Hepatocyte (in vitro differentiated cells): ENCODE measurements around the gene ZNF341. TPM values are rescaled to one million over a fixed set of nuclear protein-coding genes. Genes with fewer than 3 reads are reported as not detected.

ENCODE experiments used
- DNase-seq: peaks from one replicate; pipeline ENCODE4 v3.0.0-alpha.2; 2016; ENCODE audit warnings: low spot score
- H2AFZ ChIP-seq: fragments of 200-600 bp; sonication (generic); 2 replicates; pipeline ENCODE4 v1.6.0; 2016; ENCODE audit warnings: antibody characterized with exemption, mild to moderate bottlenecking
- H3K27ac ChIP-seq: fragments of 200-600 bp; sonication (generic); 2 replicates; pipeline ENCODE4 v1.5.1; 2016; ENCODE audit warnings: mild to moderate bottlenecking
- H3K27me3 ChIP-seq: fragments of 200-600 bp; sonication (generic); 2 replicates; pipeline ENCODE4 v1.6.1; 2016
- H3K36me3 ChIP-seq: fragments of 200-600 bp; sonication (generic); replicated peaks from 2 replicates; pipeline ENCODE4 v1.5.1; 2016; ENCODE audit warnings: low read depth; ENCODE audit not compliant: insufficient read depth
- H3K4me1 ChIP-seq: fragments of 200-600 bp; sonication (generic); 2 replicates; pipeline ENCODE4 v1.5.1; 2016; ENCODE audit warnings: mild to moderate bottlenecking, moderate library complexity; ENCODE audit not compliant: insufficient read depth
- H3K4me2 ChIP-seq: fragments of 200-600 bp; sonication (generic); 2 replicates; pipeline ENCODE4 v1.6.0; 2016
- H3K4me3 ChIP-seq: fragments of 200-600 bp; sonication (generic); 2 replicates; pipeline ENCODE4 v1.5.1; 2016; ENCODE audit warnings: mild to moderate bottlenecking
- H3K79me2 ChIP-seq: fragments of 200-600 bp; sonication (generic); 2 replicates; pipeline ENCODE4 v1.6.0; 2017; ENCODE audit warnings: mild to moderate bottlenecking
- H3K9me2 ChIP-seq: fragments of 200-600 bp; sonication (generic); replicated peaks from 2 replicates; pipeline ENCODE4 v1.6.0; 2017; ENCODE audit warnings: mild to moderate bottlenecking; ENCODE audit not compliant: insufficient read depth
- H3K9me3 ChIP-seq: fragments of 200-600 bp; sonication (generic); 2 replicates; pipeline ENCODE4 v1.5.1; 2016; ENCODE audit warnings: low read depth, mild to moderate bottlenecking
- H4K20me1 ChIP-seq: fragments of 200-600 bp; sonication (generic); 2 replicates; pipeline ENCODE4 v1.6.0; 2016; ENCODE audit warnings: mild to moderate bottlenecking; ENCODE audit not compliant: insufficient read depth, poor library complexity, severe bottlenecking
- CTCF ChIP-seq: fragments of 200-600 bp; sonication (generic); IDR thresholded peaks from 2 replicates; pipeline ENCODE4 v1.5.1; 2016; ENCODE audit warnings: antibody characterized with exemption, mild to moderate bottlenecking; ENCODE audit not compliant: poor library complexity
- EZH2 ChIP-seq: fragments of 200-600 bp; sonication (generic); IDR thresholded peaks from 2 replicates; pipeline ENCODE4 v1.6.1; 2016; ENCODE audit warnings: antibody characterized with exemption, mild to moderate bottlenecking, borderline replicate concordance
- EZH2phosphoT487 ChIP-seq: fragments of 200-600 bp; sonication (generic); IDR thresholded peaks from one replicate; pipeline ENCODE4 v1.6.1; 2018; ENCODE audit warnings: antibody characterized with exemption, mild to moderate bottlenecking, low read depth, moderate library complexity; ENCODE audit not compliant: unreplicated experiment, severe bottlenecking
- WGBS: methylation state at CpG from one replicate; pipeline ENCODE4 v1.1.6; 2016; ENCODE audit warnings: low lambda C conversion rate; ENCODE audit errors: missing lambda C conversion rate; 5-methylcytosine and 5-hydroxymethylcytosine counted together
- polyA plus RNA-seq: library from polyadenylated mRNA; unstranded; fragments of >200 nt; fragmentation: Nextera tagmentation; extraction: Ambion mirVana; gene quantifications from 2 replicates; pipeline ENCODE4 v1.2.1, GENCODE V29; 2016
- total RNA-seq: library from RNA; depleted of rRNA; stranded (reverse); fragments of >200 nt; gene quantifications from 2 replicates; pipeline ENCODE4 v1.2.3, GENCODE V29; 2014

Gene ZNF341
- total and polyA plus RNA-seq, 2 experiments from 2014 or later: 2.3 to 3.6 TPM

- H4K20me1 ChIP-seq: peaks cover 100% of the 10 kb centered on the region
- TF ChIP-seq CTCF: no peak
- peaks cover 24% of the 10 kb centered on the region for H3K4me1 ChIP-seq
Observed at GRCh38 chr20:33820362-33820761, 88.6 kb downstream of the ZNF341 start.

GRCh38 chr20:33821270-33821836, 89.6 kb downstream of the ZNF341 start:
- Histone ChIP-seq H3K79me2 (peaks cover 100% of the 10 kb centered on the region), H3K4me1 (peaks cover 33% of the 10 kb centered on the region), H3K27me3 (no peaks in the 10 kb centered on the region), H3K4me3 (no peak overlapping the region), H3K36me3 (no peaks in the 10 kb centered on the region), H3K9me2 (no peaks in the 10 kb centered on the region), H2AFZ (no peak overlapping the region), H3K9me3 (no peaks in the 10 kb centered on the region), H3K27ac (no peak overlapping the region), H3K4me2 (no peak overlapping the region), H4K20me1 (peaks cover 100% of the 10 kb centered on the region)
- no peak for DNase-seq
- WGBS: 83% methylated on average over 4 of the region's 4 CpGs
- TF ChIP-seq EZH2phosphoT487: no peak
- TF ChIP-seq CTCF: no peak
- TF ChIP-seq EZH2: no peak

More at GRCh38 chr20:33820362-33820761, 88.6 kb downstream of the ZNF341 start:
- Histone ChIP-seq H3K9me2 (no peaks in the 10 kb centered on the region), H3K36me3 (no peaks in the 10 kb centered on the region), H3K4me2 (no peak overlapping the region), H3K27me3 (no peaks in the 10 kb centered on the region), H2AFZ (no peak overlapping the region), H3K9me3 (no peaks in the 10 kb centered on the region), H3K27ac (no peak overlapping the region), H3K79me2 (peaks cover 100% of the 10 kb centered on the region), H3K4me3 (no peak overlapping the region)
- 100% methylated on average over 1 of the region's 1 CpG for WGBS
- no peak for DNase-seq

- H3K9me2 ChIP-seq: no peaks in the 10 kb centered on the region
- no peak overlapping the region for H3K4me3 ChIP-seq
- 97% methylated on average over 5 of the region's 5 CpGs for WGBS
- no peaks in the 10 kb centered on the region for H3K27me3 ChIP-seq
- H3K79me2 ChIP-seq: peaks cover 100% of the 10 kb centered on the region
- H3K4me1 ChIP-seq: peaks cover 33% of the 10 kb centered on the region
- no peaks in the 10 kb centered on the region for H3K36me3 ChIP-seq
- TF ChIP-seq EZH2phosphoT487 (no peak), EZH2 (no peak), CTCF (no peak)
- H2AFZ ChIP-seq: no peak overlapping the region
- no peak for DNase-seq
- H3K9me3 ChIP-seq: no peaks in the 10 kb centered on the region
- H3K4me2 ChIP-seq: no peak overlapping the region
- H3K27ac ChIP-seq: no peak overlapping the region
- H4K20me1 ChIP-seq: peaks cover 100% of the 10 kb centered on the region
Observed at GRCh38 chr20:33822423-33822822, 90.6 kb downstream of the ZNF341 start.

- 97% methylated on average over 5 of the region's 5 CpGs for WGBS
- no peak overlapping the region for H3K27ac ChIP-seq
- H3K27me3 ChIP-seq: no peaks in the 10 kb centered on the region
- H3K4me2 ChIP-seq: no peak overlapping the region
- H3K9me3 ChIP-seq: no peaks in the 10 kb centered on the region
- no peaks in the 10 kb centered on the region for H3K36me3 ChIP-seq
- H3K79me2 ChIP-seq: peaks cover 100% of the 10 kb centered on the region
- no peak for DNase-seq
- H4K20me1 ChIP-seq: peaks cover 100% of the 10 kb centered on the region
- peaks cover 39% of the 10 kb centered on the region for H3K4me1 ChIP-seq
- no peak overlapping the region for H3K4me3 ChIP-seq
- no peak for TF ChIP-seq CTCF
- TF ChIP-seq EZH2: no peak
- no peak for TF ChIP-seq EZH2phosphoT487
- no peaks in the 10 kb centered on the region for H3K9me2 ChIP-seq
- no peak overlapping the region for H2AFZ ChIP-seq
Observed at GRCh38 chr20:33822991-33823390, 91.2 kb downstream of the ZNF341 start.
